Chondrocyte (in vitro differentiated cells): ENCODE measurements around the gene RPL31. TPM values are rescaled to one million over a fixed set of nuclear protein-coding genes. Genes with fewer than 3 reads are reported as not detected.

Source experiments
- DNase-seq: peaks from one replicate; pipeline ENCODE4 v3.0.0; 2021; ENCODE audit warnings: mixed read lengths, low spot score
- H3K27ac Mint-ChIP-seq: one replicate; pipeline ENCODE4 v1.8.0; 2021; ENCODE audit warnings: mild to moderate bottlenecking, moderate library complexity, mixed read lengths; ENCODE audit not compliant: unreplicated experiment
- H3K27me3 Mint-ChIP-seq: 2 replicates; pipeline ENCODE4 v1.8.0; 2021; ENCODE audit warnings: low read depth, mixed read lengths
- H3K36me3 Mint-ChIP-seq: 2 replicates; pipeline ENCODE4 v1.8.0; 2021; ENCODE audit warnings: low read depth, mixed read lengths
- H3K4me1 Mint-ChIP-seq: 2 replicates; pipeline ENCODE4 v1.8.0; 2021; ENCODE audit warnings: low read depth, mild to moderate bottlenecking, mixed read lengths
- H3K4me3 Mint-ChIP-seq: one replicate; pipeline ENCODE4 v1.8.0; 2021; ENCODE audit warnings: mild to moderate bottlenecking, moderate library complexity, mixed read lengths; ENCODE audit not compliant: unreplicated experiment
- H3K9me3 Mint-ChIP-seq: 2 replicates; pipeline ENCODE4 v1.8.0; 2021; ENCODE audit warnings: low read depth, mixed read lengths
- CTCF ChIP-seq: fragments of 200-600 bp; sonication (generic); IDR thresholded peaks from 2 replicates; pipeline ENCODE4 v1.5.0; 2021; ENCODE audit warnings: antibody characterized with exemption, mild to moderate bottlenecking, moderate library complexity
- total RNA-seq: library from RNA; stranded (reverse); gene quantifications from 3 replicates; pipeline ENCODE4 v1.2.1, GENCODE V29; 2021

RPL31 gene
- total RNA-seq, 1 donor from 2014 or later = 951 TPM

- TF ChIP-seq CTCF = no peak
- Mint-ChIP-seq H3K4me1 (no peaks in the 10 kb centered on the region), H3K9me3 (no peaks in the 10 kb centered on the region), H3K27ac (no peak overlapping the region), H3K4me3 (no peak overlapping the region), H3K36me3 (peaks cover 35% of the 10 kb centered on the region), H3K27me3 (no peaks in the 10 kb centered on the region)
- no peak for DNase-seq
Observed at GRCh38 chr2:100968146-100969145, 33.6 kb upstream of the RPL31 start.

- no peaks in the 10 kb centered on the region for H3K4me1 Mint-ChIP-seq
- no peak for TF ChIP-seq CTCF
- H3K4me3 Mint-ChIP-seq = no peak overlapping the region
- H3K27ac Mint-ChIP-seq = no peak overlapping the region
- no peaks in the 10 kb centered on the region for H3K27me3 Mint-ChIP-seq
- no peaks in the 10 kb centered on the region for H3K9me3 Mint-ChIP-seq
- peak; percentile 56 for DNase-seq
- peaks cover 37% of the 10 kb centered on the region for H3K36me3 Mint-ChIP-seq
Observed at GRCh38 chr2:100969998-100970397, 32.1 kb upstream of the RPL31 start.

DNA sequence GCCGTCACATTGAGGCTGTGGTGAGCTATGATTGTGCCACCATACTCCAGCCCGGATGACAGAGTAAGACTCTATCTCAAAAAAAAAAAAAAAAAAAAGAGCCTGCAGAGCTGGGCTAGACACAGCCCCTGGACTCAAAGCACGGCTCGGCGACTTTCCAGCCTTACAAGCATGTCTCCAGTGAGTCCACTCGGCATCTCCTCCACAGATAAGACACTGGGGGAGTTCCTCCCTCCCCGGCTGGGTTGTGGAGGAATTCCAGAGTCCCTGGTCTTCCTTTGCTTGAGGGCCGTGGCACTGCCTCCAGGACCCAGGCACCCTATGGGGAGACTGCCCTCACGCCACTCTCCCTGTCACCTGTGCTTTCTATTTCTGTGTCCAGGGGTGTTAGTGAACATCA, 30.9 kb upstream of the RPL31 start:
- DNase-seq = peak; percentile 63
- H3K4me3 Mint-ChIP-seq = no peak overlapping the region
- TF ChIP-seq CTCF = no peak
- peaks cover 36% of the 10 kb centered on the region for H3K36me3 Mint-ChIP-seq
- H3K4me1 Mint-ChIP-seq = no peaks in the 10 kb centered on the region
- H3K9me3 Mint-ChIP-seq = no peaks in the 10 kb centered on the region
- no peak overlapping the region for H3K27ac Mint-ChIP-seq
- H3K27me3 Mint-ChIP-seq = no peaks in the 10 kb centered on the region

DNA sequence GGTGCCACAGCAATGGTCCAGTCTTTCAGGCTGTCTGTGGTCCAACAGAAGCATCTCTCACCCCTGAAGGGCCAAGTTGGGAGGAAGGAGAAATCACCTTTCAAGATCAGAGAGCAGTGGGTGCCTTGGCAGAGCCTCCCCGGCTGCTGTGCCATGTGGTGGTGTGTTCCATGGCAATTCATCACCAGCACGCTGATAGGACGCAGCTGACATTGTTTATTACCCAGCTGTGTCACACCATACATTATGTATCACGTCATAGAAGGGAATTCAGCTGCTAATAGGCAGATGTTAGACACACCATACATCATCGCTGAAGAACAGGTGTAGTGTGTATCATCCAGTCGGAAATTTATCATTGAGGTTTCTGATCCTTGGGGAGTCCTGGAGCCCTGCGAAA, 29.6 kb upstream of the RPL31 start:
- peaks cover 40% of the 10 kb centered on the region for H3K36me3 Mint-ChIP-seq
- H3K27ac Mint-ChIP-seq = no peak overlapping the region
- no peak overlapping the region for H3K4me3 Mint-ChIP-seq
- no peaks in the 10 kb centered on the region for H3K9me3 Mint-ChIP-seq
- H3K27me3 Mint-ChIP-seq = no peaks in the 10 kb centered on the region
- DNase-seq = no peak
- peaks cover 10% of the 10 kb centered on the region for H3K4me1 Mint-ChIP-seq
- no peak for TF ChIP-seq CTCF

GRCh38 chr2:100974712-100975520, 27.2 kb upstream of the RPL31 start:
- Mint-ChIP-seq H3K27me3 (no peaks in the 10 kb centered on the region), H3K9me3 (no peaks in the 10 kb centered on the region), H3K4me3 (no peak overlapping the region), H3K4me1 (peaks cover 25% of the 10 kb centered on the region), H3K27ac (no peak overlapping the region), H3K36me3 (peaks cover 28% of the 10 kb centered on the region)
- TF ChIP-seq CTCF = no peak
- DNase-seq = no peak
